ENCODE results near the gene CDHR5. TPM values are rescaled to one million over a fixed set of nuclear protein-coding genes. Genes with fewer than 3 reads are reported as not detected.

Gene CDHR5
- total RNA-seq, 1 donor from 2014 or later: not detected

- Histone ChIP-seq H3K27me3 (no peaks in the 10 kb centered on the region), H3K4me1 (peaks cover 13% of the 10 kb centered on the region), H3K27ac (peak overlapping the region; percentile 77), H3K9me3 (no peaks in the 10 kb centered on the region), H3K36me3 (no peaks in the 10 kb centered on the region), H3K4me3 (peak overlapping the region; percentile 56)
- peak; percentile 92 for ATAC-seq
- intact Hi-C loops (cut with DNase I): no loop called here
- TF ChIP-seq CTCF (IDR thresholded peaks at IDR 0.05): no peak
- peak; percentile 96 for DNase-seq
Measured at GRCh38 chr11:568306-569157, 56.2 kb downstream of the CDHR5 start.

GRCh38 chr11:567629-568292, 57.0 kb downstream of the CDHR5 start:
- DNase-seq (no peak), ATAC-seq (peak; percentile 0)
- no peaks in the 10 kb centered on the region for H3K9me3 ChIP-seq
- peak overlapping the region; percentile 63 for H3K27ac ChIP-seq
- TF ChIP-seq CTCF (IDR thresholded peaks at IDR 0.05): no peak
- H3K4me3 ChIP-seq: peak overlapping the region; percentile 56
- peaks cover 8% of the 10 kb centered on the region for H3K4me1 ChIP-seq
- H3K36me3 ChIP-seq: no peaks in the 10 kb centered on the region
- intact Hi-C loops (cut with DNase I): no loop called here
- no peaks in the 10 kb centered on the region for H3K27me3 ChIP-seq

- peak overlapping the region; percentile 56 for H3K4me3 ChIP-seq
- no peak for TF ChIP-seq CTCF (IDR thresholded peaks at IDR 0.05)
- DNase-seq: no peak
- peaks cover 8% of the 10 kb centered on the region for H3K4me1 ChIP-seq
- no peaks in the 10 kb centered on the region for H3K27me3 ChIP-seq
- ATAC-seq: no peak
- peak overlapping the region; percentile 63 for H3K27ac ChIP-seq
- intact Hi-C loops (cut with DNase I): no loop called here
- H3K9me3 ChIP-seq: no peaks in the 10 kb centered on the region
- H3K36me3 ChIP-seq: no peaks in the 10 kb centered on the region
Measured at GRCh38 chr11:567011-567628, 57.6 kb downstream of the CDHR5 start.

Small RNA genes within 50 kb of the gene (microRNA-seq; reads per million reads assigned to microRNA genes)
- gene MIR210 (ENCODE audit: borderline microRNAs expressed): 57.1 reads per million, percentile 58 among the genes with 10 or more reads in this experiment

Other genes starting within 250 kb of the CDHR5 start
- 40.4 TPM for gene PKP3, start 230.7 kb downstream of the CDHR5 start, total RNA-seq
- gene SIGIRR, start 210.0 kb downstream of the CDHR5 start, total RNA-seq: 80.9 TPM
- 22.4 TPM for gene ANO9, start 182.9 kb downstream of the CDHR5 start, total RNA-seq
- 31.1 TPM for gene PTDSS2, start 174.7 kb downstream of the CDHR5 start, total RNA-seq
- 245 TPM for gene RNH1, start 117.7 kb downstream of the CDHR5 start, total RNA-seq
- 55.5 TPM for gene HRAS, start 89.4 kb downstream of the CDHR5 start, total RNA-seq
- 3.2 TPM for gene LRRC56, start 87.4 kb downstream of the CDHR5 start, total RNA-seq
- gene LMNTD2, start 64.2 kb downstream of the CDHR5 start, total RNA-seq: 5.9 TPM
- 76.7 TPM for gene RASSF7, start 64.0 kb downstream of the CDHR5 start, total RNA-seq
- gene PHRF1, start 48.5 kb downstream of the CDHR5 start, total RNA-seq: 31.0 TPM
- gene IRF7, start 9.0 kb downstream of the CDHR5 start, total RNA-seq: 56.2 TPM
- not detected for gene SCT, start 2.2 kb upstream of the CDHR5 start, total RNA-seq
- gene DRD4, start 12.3 kb upstream of the CDHR5 start, total RNA-seq: 1.2 TPM
- gene DEAF1, start 70.3 kb upstream of the CDHR5 start, total RNA-seq: 27.1 TPM
- gene TMEM80, start 70.9 kb upstream of the CDHR5 start, total RNA-seq: 33.2 TPM
- gene EPS8L2, start 81.3 kb upstream of the CDHR5 start, total RNA-seq: 155 TPM
- gene TALDO1, start 122.5 kb upstream of the CDHR5 start, total RNA-seq: 196 TPM
- 62.5 TPM for gene GATD1, start 152.5 kb upstream of the CDHR5 start, total RNA-seq
- gene CEND1, start 165.1 kb upstream of the CDHR5 start, total RNA-seq: not detected
- gene SLC25A22, start 173.3 kb upstream of the CDHR5 start, total RNA-seq: 20.8 TPM
- 13.1 TPM for gene PIDD1, start 180.3 kb upstream of the CDHR5 start, total RNA-seq
- gene RPLP2, start 185.0 kb upstream of the CDHR5 start, total RNA-seq: 1,548 TPM
- gene PNPLA2, start 194.0 kb upstream of the CDHR5 start, total RNA-seq: 143 TPM
- gene CRACR2B, start 203.0 kb upstream of the CDHR5 start, total RNA-seq: 34.3 TPM
- gene CD151, start 208.0 kb upstream of the CDHR5 start, total RNA-seq: 486 TPM
- 138 TPM for gene POLR2L, start 217.6 kb upstream of the CDHR5 start, total RNA-seq
- 167 TPM for gene TSPAN4, start 217.9 kb upstream of the CDHR5 start, total RNA-seq

Measured in upper lobe of right lung (tissue), 1 donor.